Activated CD8-positive, alpha-beta T cell treated with anti-CD3 and anti-CD28 coated beads for 36 hours (primary cell): ENCODE data around the gene OR10G8. TPM values are rescaled to one million over a fixed set of nuclear protein-coding genes. Genes with fewer than 3 reads are reported as not detected.

Source experiments
- ATAC-seq: fragments of 200-7000 bp; cut with Tn5 transposase; one replicate; pipeline ENCODE4 v1.10.0; 2021; ENCODE audit warnings: mild to moderate bottlenecking, moderate library complexity
- CTCF ChIA-PET: fragments of 350-600 bp; sonication (Branson Sonifier 250); formaldehyde crosslinking; loops from one replicate; lab custom pipeline; 2021; ENCODE audit warnings: antibody characterized with exemption; lab: Charles Lee
- POLR2A ChIA-PET: fragments of 350-600 bp; sonication (Branson Sonifier 250); formaldehyde crosslinking; loops from one replicate; lab custom pipeline; 2021; ENCODE audit warnings: antibody characterized with exemption; lab: Charles Lee
- DNase-seq: peaks from one replicate; pipeline ENCODE4 v3.0.0-alpha.2; 2020
- H3K27ac Mint-ChIP-seq: one replicate; pipeline ENCODE4 v1.8.0; 2021; ENCODE audit warnings: mild to moderate bottlenecking, mixed read lengths
- H3K27me3 Mint-ChIP-seq: one replicate; pipeline ENCODE4 v1.8.0; 2021; ENCODE audit warnings: mixed read lengths
- H3K36me3 Mint-ChIP-seq: one replicate; pipeline ENCODE4 v1.8.0; 2021; ENCODE audit warnings: low read depth, mixed read lengths
- H3K4me1 Mint-ChIP-seq: one replicate; pipeline ENCODE4 v1.8.0; 2021; ENCODE audit warnings: low read depth, mixed read lengths
- H3K4me3 Mint-ChIP-seq: one replicate; pipeline ENCODE4 v1.8.0; 2021; ENCODE audit warnings: mild to moderate bottlenecking, moderate library complexity, mixed read lengths
- H3K9me3 Mint-ChIP-seq: one replicate; pipeline ENCODE4 v1.8.0; 2021; ENCODE audit warnings: mixed read lengths
- CTCF ChIP-seq: fragments of 200-600 bp; IDR thresholded peaks from one replicate; pipeline ENCODE4 v1.8.0; 2022; ENCODE audit warnings: antibody characterized with exemption, mild to moderate bottlenecking
- intact Hi-C: fragments of 100-400 bp; cut with micrococcal nuclease; formaldehyde crosslinking; loops from one replicate; pipeline ENCODE4 v1.10.0; 2022
- total RNA-seq, 2 experiments: library from RNA; stranded (reverse); gene quantifications; one replicate each; pipeline ENCODE4 v1.2.3, GENCODE V29; 2021

The OR10G8 gene
- total RNA-seq, 2 experiments from 2014 or later: not detected

GRCh38 chr11:124052966-124053365 is 26.4 kb downstream of the OR10G8 start:
- ChIA-PET CTCF (no interaction called here), POLR2A (no interaction called here)
- peaks cover 7% of the 10 kb centered on the region for H3K27me3 Mint-ChIP-seq
- DNase-seq (no peak), ATAC-seq (no peak)
- no peaks in the 10 kb centered on the region for H3K36me3 Mint-ChIP-seq
- no peak overlapping the region for H3K27ac Mint-ChIP-seq
- no peaks in the 10 kb centered on the region for H3K9me3 Mint-ChIP-seq
- intact Hi-C loops: no loop called here
- no peak overlapping the region for H3K4me3 Mint-ChIP-seq
- H3K4me1 Mint-ChIP-seq: peaks cover 2% of the 10 kb centered on the region
- TF ChIP-seq CTCF: no peak

- H3K4me1 Mint-ChIP-seq: peaks cover 23% of the 10 kb centered on the region
- peaks cover 25% of the 10 kb centered on the region for H3K27me3 Mint-ChIP-seq
- no peak overlapping the region for H3K27ac Mint-ChIP-seq
- POLR2A ChIA-PET: no interaction called here
- CTCF ChIA-PET: interaction anchor here (1.2 to 10.5 kb wide), 6 partner anchors 45 to 129 kb away, joined by 3 to 108 read pairs (median 6); no protein-coding TSS in a partner anchor
- H3K4me3 Mint-ChIP-seq: no peak overlapping the region
- H3K9me3 Mint-ChIP-seq: no peaks in the 10 kb centered on the region
- no peaks in the 10 kb centered on the region for H3K36me3 Mint-ChIP-seq
- DNase-seq (no peak), ATAC-seq (no peak)
- intact Hi-C loops: no loop called here
- no peak for TF ChIP-seq CTCF
Measured at GRCh38 chr11:124068601-124069110, 42.1 kb downstream of the OR10G8 start.

- ATAC-seq (peak; percentile 88), DNase-seq (peak; percentile 74)
- intact Hi-C loops: loop anchor here (5.0 kb wide), 1 partner anchor 518 kb away; no protein-coding TSS in a partner anchor
- peaks cover 24% of the 10 kb centered on the region for H3K27me3 Mint-ChIP-seq
- H3K36me3 Mint-ChIP-seq: no peaks in the 10 kb centered on the region
- CTCF ChIA-PET: interaction anchor here (0.9 to 10.5 kb wide), 11 partner anchors 12 to 333 kb away, joined by 3 to 108 read pairs (median 4); no protein-coding TSS in a partner anchor
- TF ChIP-seq CTCF: peak; percentile 56
- POLR2A ChIA-PET: no interaction called here
- H3K27ac Mint-ChIP-seq: no peak overlapping the region
- H3K9me3 Mint-ChIP-seq: no peaks in the 10 kb centered on the region
- H3K4me3 Mint-ChIP-seq: peak overlapping the region; percentile 26
- H3K4me1 Mint-ChIP-seq: peaks cover 23% of the 10 kb centered on the region
Measured at GRCh38 chr11:124069429-124070401, 43.1 kb downstream of the OR10G8 start.

- Mint-ChIP-seq H3K27ac (peak overlapping the region; percentile 48), H3K4me3 (peak overlapping the region; percentile 36), H3K4me1 (peaks cover 23% of the 10 kb centered on the region), H3K9me3 (no peaks in the 10 kb centered on the region), H3K27me3 (peaks cover 24% of the 10 kb centered on the region), H3K36me3 (no peaks in the 10 kb centered on the region)
- TF ChIP-seq CTCF: peak; percentile 82
- intact Hi-C loops: loop anchor here (1.0 to 5.0 kb wide), 2 partner anchors 124 to 516 kb away; no protein-coding TSS in a partner anchor
- peak; percentile 72 for DNase-seq
- CTCF ChIA-PET: interaction anchor here (0.6 to 10.5 kb wide), 28 partner anchors 8 to 515 kb away, joined by 3 to 108 read pairs (median 4); partner anchors contain the start of gene OR8G1
- POLR2A ChIA-PET: no interaction called here
- peak; percentile 64 for ATAC-seq
Measured at GRCh38 chr11:124070915-124071622, 44.5 kb downstream of the OR10G8 start.
